H1 (cell line): ENCODE data around the gene FSD1L. TPM values are rescaled to one million over a fixed set of nuclear protein-coding genes. Genes with fewer than 3 reads are reported as not detected.

Source experiments
- CTCF ChIA-PET: fragments of 300-600 bp; sonication (Branson Sonifier 250); formaldehyde crosslinking; loops from one replicate; lab custom pipeline; 2021; ENCODE audit not compliant: partially characterized antibody; lab: Charles Lee
- POLR2A ChIA-PET: fragments of 300-600 bp; sonication (Branson Sonifier 250); formaldehyde crosslinking; loops from one replicate; lab custom pipeline; 2021; ENCODE audit warnings: inconsistent platforms; ENCODE audit not compliant: partially characterized antibody; lab: Charles Lee
- DNase-seq, 2 experiments: peaks; one replicate each; pipeline versions ENCODE4 v3.0.0 to v3.0.0-alpha.2; 2010 to 2022; ENCODE audit warnings: low spot score in 2 of 2, low read depth in 1 of 2, mixed read lengths in 1 of 2
- FAIRE-seq: peaks from 2 replicates; lab custom pipeline; 2011; peaks lifted over from hg19 to GRCh38; lab: Jason Lieb, UNC
- H2AFZ ChIP-seq: 2 replicates; pipeline ENCODE4 v1.8.1; 2012; ENCODE audit warnings: low read length, inconsistent platforms
- H2AK5ac ChIP-seq: 2 replicates; pipeline ENCODE4 v1.6.1; 2013; ENCODE audit warnings: low read depth, low read length
- H2BK120ac ChIP-seq: replicated peaks from 2 replicates; pipeline ENCODE3; 2013; ENCODE audit warnings: low read depth, low read length, inconsistent platforms
- H2BK12ac ChIP-seq: 2 replicates; pipeline ENCODE4 v1.6.1; 2013; ENCODE audit warnings: low read depth, low read length
- H2BK15ac ChIP-seq: 2 replicates; pipeline ENCODE4 v1.6.1; 2013; ENCODE audit warnings: low read length
- H2BK20ac ChIP-seq: 2 replicates; pipeline ENCODE4 v1.6.1; 2013; ENCODE audit warnings: low read length
- H2BK5ac ChIP-seq: 2 replicates; pipeline ENCODE4 v1.6.1; 2013; ENCODE audit warnings: low read depth, low read length
- H3K14ac ChIP-seq: 2 replicates; pipeline ENCODE4 v1.6.1; 2013; ENCODE audit warnings: inconsistent platforms; ENCODE audit not compliant: insufficient read length
- H3K18ac ChIP-seq: 2 replicates; pipeline ENCODE4 v1.6.1; 2013; ENCODE audit warnings: low read length; ENCODE audit errors: extremely low read depth
- H3K23ac ChIP-seq: 2 replicates; pipeline ENCODE4 v1.6.1; 2013; ENCODE audit warnings: inconsistent platforms; ENCODE audit not compliant: insufficient read length
- H3K23me2 ChIP-seq: 2 replicates; pipeline ENCODE4 v1.6.1; 2013; ENCODE audit warnings: low read depth, low read length
- H3K27ac ChIP-seq: 2 replicates; pipeline ENCODE4 v1.6.1; 2011; ENCODE audit warnings: low read depth, low read length, inconsistent platforms
- H3K27me3 ChIP-seq, 4 experiments: replicated peaks in 1 of 4; 1 replicate in 1 of 4; 2 replicates in 3 of 4; pipeline versions ENCODE4 v1.6.1 to v1.8.1; 2011 to 2013; ENCODE audit warnings: low read length in 3 of 4, mild to moderate bottlenecking in 3 of 4, inconsistent platforms in 2 of 4, mixed read lengths in 2 of 4, moderate library complexity in 1 of 4; ENCODE audit not compliant: control insufficient read depth in 3 of 4, insufficient read depth in 3 of 4; ENCODE audit errors: extremely low read depth in 1 of 4
- H3K36me3 ChIP-seq, 4 experiments: 2 replicates each; pipeline versions ENCODE4 v1.6.1 to v1.8.1; 2011 to 2013; ENCODE audit warnings: mild to moderate bottlenecking in 4 of 4, low read length in 3 of 4, moderate library complexity in 2 of 4, control low read depth in 1 of 4, inconsistent platforms in 1 of 4; ENCODE audit not compliant: insufficient read depth in 4 of 4, control insufficient read depth in 2 of 4
- H3K4ac ChIP-seq: replicated peaks from 2 replicates; pipeline ENCODE3; 2013; ENCODE audit warnings: low read length, low read depth, mixed read lengths, inconsistent platforms; ENCODE audit not compliant: insufficient read length
- H3K4me1 ChIP-seq, 4 experiments: replicated peaks in 1 of 4; 1 replicate in 1 of 4; 2 replicates in 3 of 4; pipeline versions ENCODE4 v1.6.1 to v1.8.1; 2011 to 2013; ENCODE audit warnings: low read length in 3 of 4, inconsistent platforms in 2 of 4, mixed read lengths in 1 of 4; ENCODE audit not compliant: insufficient read depth in 4 of 4, control insufficient read depth in 3 of 4
- H3K4me2 ChIP-seq, 2 experiments: 2 replicates each; pipeline versions ENCODE4 v1.6.1 to v1.8.1; 2011 to 2013; ENCODE audit warnings: low read depth in 2 of 2, low read length in 2 of 2, control low read depth in 1 of 2, inconsistent platforms in 1 of 2, mild to moderate bottlenecking in 1 of 2; ENCODE audit not compliant: insufficient read depth in 1 of 2
- H3K4me3 ChIP-seq, 4 experiments: fragments of 200-600, 300-600 bp in 1 of 4; sonication (generic), shearing (Covaris generic), sonication (Bioruptor Twin) in 1 of 4; 2 replicates each; pipeline versions ENCODE4 v1.5.1 to v1.8.1; 2011 to 2016; ENCODE audit warnings: low read length in 4 of 4, low read depth in 3 of 4, control low read depth in 2 of 4, inconsistent platforms in 2 of 4, mild to moderate bottlenecking in 2 of 4, mixed read lengths in 1 of 4, moderate library complexity in 1 of 4; ENCODE audit not compliant: insufficient read depth in 2 of 4; ENCODE audit errors: extremely low read depth in 1 of 4
- H3K56ac ChIP-seq: replicated peaks from 2 replicates; pipeline ENCODE3; 2013; ENCODE audit warnings: low read depth, mild to moderate bottlenecking, mixed read lengths, low read length, inconsistent platforms; ENCODE audit not compliant: insufficient read length
- H3K79me1 ChIP-seq: 2 replicates; pipeline ENCODE4 v1.6.1; 2013; ENCODE audit warnings: low read depth, low read length, control low read depth
- H3K79me2 ChIP-seq, 2 experiments: 2 replicates each; pipeline versions ENCODE4 v1.6.1 to v1.8.1; 2012 to 2013; ENCODE audit warnings: low read length in 2 of 2, mild to moderate bottlenecking in 2 of 2, inconsistent platforms in 1 of 2; ENCODE audit not compliant: insufficient read depth in 2 of 2, control insufficient read depth in 1 of 2
- H3K9ac ChIP-seq, 4 experiments: replicated peaks in 1 of 4; 1 replicate in 1 of 4; 2 replicates in 3 of 4; pipeline versions ENCODE4 v1.6.1 to v1.8.1; 2011 to 2013; ENCODE audit warnings: low read depth in 3 of 4, low read length in 3 of 4, control low read depth in 2 of 4, mild to moderate bottlenecking in 2 of 4, moderate library complexity in 2 of 4, inconsistent platforms in 1 of 4; ENCODE audit errors: extremely low read depth in 1 of 4
- H3K9me3 ChIP-seq, 2 experiments: 2 replicates each; pipeline versions ENCODE4 v1.6.1 to v1.8.1; 2012 to 2013; ENCODE audit warnings: mild to moderate bottlenecking in 2 of 2, moderate library complexity in 2 of 2, control low read depth in 1 of 2, inconsistent platforms in 1 of 2, low read depth in 1 of 2, low read length in 1 of 2, mixed read lengths in 1 of 2; ENCODE audit not compliant: insufficient read depth in 2 of 2
- H4K20me1 ChIP-seq, 2 experiments: replicated peaks in 1 of 2; 2 replicates each; pipeline versions ENCODE3 to v1.8.1; 2011 to 2013; ENCODE audit warnings: inconsistent platforms in 2 of 2, low read length in 2 of 2, mild to moderate bottlenecking in 1 of 2; ENCODE audit not compliant: insufficient read depth in 2 of 2, control insufficient read depth in 1 of 2
- H4K5ac ChIP-seq: 2 replicates; pipeline ENCODE4 v1.6.1; 2013; ENCODE audit warnings: low read length, low read depth, mixed read lengths, inconsistent platforms; ENCODE audit not compliant: insufficient read length
- H4K8ac ChIP-seq: 2 replicates; pipeline ENCODE4 v1.8.0; 2013; ENCODE audit warnings: mild to moderate bottlenecking, moderate library complexity, low read length, inconsistent platforms; ENCODE audit not compliant: insufficient read depth; ENCODE audit errors: extremely low read depth
- H4K91ac ChIP-seq: replicated peaks from 2 replicates; pipeline ENCODE3; 2013; ENCODE audit warnings: low read length, mixed read lengths, inconsistent platforms; ENCODE audit not compliant: insufficient read length
- CREB1 ChIP-seq: IDR thresholded peaks from 2 replicates; pipeline ENCODE4 v1.6.1; 2012; ENCODE audit warnings: inconsistent platforms
- CTCF ChIP-seq, 3 experiments: IDR thresholded peaks; 1 replicate in 2 of 3; 2 replicates in 1 of 3; pipeline versions ENCODE4 v1.5.1 to v1.6.1; 2011; ENCODE audit warnings: low read length in 3 of 3, mild to moderate bottlenecking in 3 of 3, inconsistent platforms in 2 of 3, low read depth in 1 of 3, moderate library complexity in 1 of 3; ENCODE audit not compliant: insufficient read depth in 1 of 3; ENCODE audit errors: control extremely low read depth in 1 of 3
- KDM5A ChIP-seq: fragments of 200-600 bp; IDR thresholded peaks from 2 replicates; pipeline ENCODE4 v1.7.1; 2012; ENCODE audit warnings: mild to moderate bottlenecking, low read length, inconsistent platforms, mixed read lengths
- MAX ChIP-seq: IDR thresholded peaks from 2 replicates; pipeline ENCODE4 v1.6.1; 2012; ENCODE audit warnings: inconsistent platforms
- RAD21 ChIP-seq, 2 experiments: IDR thresholded peaks in 1 of 2; conservative IDR thresholded peaks in 1 of 2; 2 replicates each; pipeline ENCODE4 v1.6.1; 2011; ENCODE audit warnings: low read depth in 2 of 2, low read length in 2 of 2, improper control_type of control experiment in 1 of 2, inconsistent platforms in 1 of 2, mild to moderate bottlenecking in 1 of 2, moderate library complexity in 1 of 2
- SAP30 ChIP-seq: fragments of 300-600 bp; sonication (generic); IDR thresholded peaks from 2 replicates; pipeline ENCODE4 v1.7.1; 2012; ENCODE audit warnings: low read length, moderate library complexity, mild to moderate bottlenecking, inconsistent platforms; ENCODE audit not compliant: insufficient read depth, insufficient replicate concordance
- SP4 ChIP-seq: IDR thresholded peaks from 2 replicates; pipeline ENCODE4 v1.6.1; 2012; ENCODE audit warnings: low read length, inconsistent platforms
- TCF12 ChIP-seq: IDR thresholded peaks from 2 replicates; pipeline ENCODE4 v1.6.1; 2011; ENCODE audit warnings: low read depth, mild to moderate bottlenecking, low read length
- TEAD4 ChIP-seq: IDR thresholded peaks from 2 replicates; pipeline ENCODE4 v1.6.1; 2012; ENCODE audit warnings: low read depth, low read length, inconsistent platforms, mixed read lengths
- YY1 ChIP-seq: IDR thresholded peaks from 2 replicates; pipeline ENCODE4 v1.6.1; 2011; ENCODE audit warnings: low read depth, mild to moderate bottlenecking, low read length
- WGBS, 2 experiments: shearing (Covaris generic) in 1 of 2; methylation state at CpG; one replicate each; pipeline versions ENCODE4 v1.1.6 to v1.1.7; 2013 to 2015; ENCODE audit warnings: low lambda C conversion rate in 2 of 2, mixed read lengths in 2 of 2, inconsistent platforms in 1 of 2, low coverage in 1 of 2, missing lambda C conversion rate in 1 of 2; ENCODE audit not compliant: insufficient replicate concordance in 2 of 2, insufficient coverage in 1 of 2, insufficient read length in 1 of 2; ENCODE audit errors: extremely low coverage in 1 of 2, missing lambda C conversion rate in 1 of 2; 5-methylcytosine and 5-hydroxymethylcytosine counted together
- polyA plus RNA-seq, 7 experiments: library from polyadenylated mRNA; depleted of rRNA in 3 of 7; stranded (reverse) in 5 of 7; unstranded in 2 of 7; fragments of >200 nt in 5 of 7; fragments of 200-250 nt in 2 of 7; gene quantifications; 1 replicate in 5 of 7; 2 replicates in 1 of 7; 4 replicates in 1 of 7; pipeline versions ENCODE4 v1.2.1 to v1.2.3, GENCODE V29; 2011 to 2013; ENCODE audit warnings: missing spikeins in 2 of 7, mixed read lengths in 2 of 7
- total RNA-seq: library from RNA; stranded (reverse); fragmentation: NEBNext Ultra II Directional; extraction: Animal tissue kit (Norgen Biotek cat#: 25700); gene quantifications from 2 replicates; pipeline ENCODE4 v1.2.1, GENCODE V29; 2021

The FSD1L gene
- total and polyA plus RNA-seq, 2 of the 8 experiments (the other 6 are each of a cell fraction or from before 2014, with no cell fraction given) = 0.91 to 4.8 TPM

GRCh38 chr9:105405514-105406131 is 42.2 kb upstream of the FSD1L start:
- Histone ChIP-seq H3K27ac (no peak overlapping the region), H3K36me3 (no peaks in the 10 kb centered on the region), H4K91ac (no peak overlapping the region), H3K79me1 (no peaks in the 10 kb centered on the region), H3K27me3 (no peaks in the 10 kb centered on the region), H3K23ac (no peak overlapping the region), H3K4me1 (peaks cover 7 to 28% (median 24%) of the 10 kb centered on the region in 4 experiments; a peak in 6 of 7 replicates), H3K56ac (no peak overlapping the region), H3K9ac (no peak overlapping the region), H4K20me1 (no peaks in the 10 kb centered on the region), H2BK120ac (no peak overlapping the region), H3K4me2 (no peak overlapping the region), H4K8ac (no peak overlapping the region), H2BK20ac (no peak overlapping the region; the same call in 1 of the 2 replicates), H2BK5ac (0 out of 2 replicates have a peak overlapping the region, but pooled peaks have one; percentile 1), H2AK5ac (peak overlapping the region; percentile 54; the same call in 1 of the 2 replicates), H3K4me3 (no peak overlapping the region), H4K5ac (no peak overlapping the region), H2BK12ac (0 out of 2 replicates have a peak overlapping the region, but pooled peaks have one; percentile 12), H3K4ac (no peak overlapping the region), H2AFZ (no peak overlapping the region), H3K79me2 (no peaks in the 10 kb centered on the region), H3K23me2 (no peaks in the 10 kb centered on the region; the same call in none of the 2 replicates), H3K9me3 (no peaks in the 10 kb centered on the region), H3K14ac (no peak overlapping the region), H3K18ac (no peak overlapping the region), H2BK15ac (no peak overlapping the region)
- POLR2A ChIA-PET = interaction anchor here (1.2 to 2.9 kb wide), 2 partner anchors 107 to 161 kb away, joined by 3 to 9 read pairs; partner anchors contain the start of gene SLC44A1
- DNase-seq = no peak
- 82% methylated on average over 6 of the region's 6 CpGs; no CpG with 5 or more reads in 1 of the 2 experiments for WGBS, 2 experiments
- no peak for FAIRE-seq
- CTCF ChIA-PET = interaction anchor here (0.6 to 4.2 kb wide), 5 partner anchors 9 to 542 kb away, joined by 3 to 18 read pairs (median 4); no protein-coding TSS in a partner anchor
- TF ChIP-seq TEAD4 (no peak), TCF12 (no peak), SAP30 (no peak), SP4 (no peak), RAD21 (IDR thresholded peaks at IDR 0.05 in 1 of 2, conservative IDR thresholded peaks at IDR 0.05 in 1 of 2; ENCODE audit: low read depth in 2 of 2, low read length in 2 of 2) (no peak), YY1 (no peak), KDM5A (no peak), CTCF (IDR thresholded peaks at IDR 0.05; ENCODE audit: control extremely low read depth in 1 of 3, insufficient read depth in 1 of 3, low read depth in 1 of 3, low read length in 3 of 3) (no peak), MAX (no peak), CREB1 (no peak)
